ENCODE data around the gene SOX1. TPM values are rescaled to one million over a fixed set of nuclear protein-coding genes. Genes with fewer than 3 reads are reported as not detected.

The SOX1 gene
- total and polyA plus RNA-seq, 2 donors (not counting 3 experiments of a cell fraction or from before 2014, with no cell fraction given), result not detected

DNA sequence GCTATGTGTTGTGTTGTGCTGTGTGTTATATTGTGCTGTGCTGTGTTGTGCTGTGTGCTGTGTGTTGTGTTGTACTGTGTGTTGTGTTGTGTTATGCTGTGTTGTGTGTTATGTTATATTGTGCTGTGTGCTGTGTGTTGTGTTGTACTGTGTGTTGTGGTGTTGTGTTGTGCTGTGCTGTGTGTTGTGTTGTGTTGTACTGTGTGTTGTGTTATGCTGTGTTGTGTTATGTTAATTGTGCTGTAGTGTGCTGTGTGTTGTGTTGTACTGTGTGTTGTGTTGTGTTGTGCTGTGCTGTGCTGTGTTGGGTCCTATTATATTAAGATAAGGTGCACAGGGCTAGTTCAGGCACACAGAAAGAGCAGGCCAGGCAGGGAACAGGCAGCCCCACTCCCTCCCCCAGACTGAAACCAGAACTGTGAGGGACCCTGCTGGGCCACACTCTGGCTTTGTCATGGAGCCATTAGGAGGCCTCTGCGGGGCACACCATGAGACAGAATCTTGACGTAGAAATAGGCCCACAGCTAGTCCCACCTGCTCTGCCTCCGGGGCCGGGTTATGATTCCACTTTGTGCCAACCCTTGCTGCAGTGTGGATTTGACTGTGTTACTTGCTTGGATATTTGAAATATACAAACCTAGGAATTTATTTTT lies 12.1 kb downstream of the SOX1 start:
- no peak overlapping the region for H3K27ac ChIP-seq (ENCODE audit: insufficient read depth, low read depth, low read length)
- no peaks in the 10 kb centered on the region for H3K36me3 ChIP-seq (ENCODE audit: control insufficient read depth in 2 of 2, extremely low read depth in 1 of 2, insufficient read depth in 2 of 2, low read length in 2 of 2)
- no peaks in the 10 kb centered on the region for H3K9me1 ChIP-seq (replicated peaks; ENCODE audit: control insufficient read depth, extremely low read depth, insufficient read depth, low read length)
- no peak overlapping the region for H3K4me3 ChIP-seq (replicated peaks in 1 of 3; ENCODE audit: insufficient read depth in 1 of 3, low read depth in 1 of 3, low read length in 3 of 3)
- H3K4me2 ChIP-seq (ENCODE audit: insufficient read depth, low read length), result no peak overlapping the region
- no peak for FAIRE-seq
- no peaks in the 10 kb centered on the region for H3K9me3 ChIP-seq (replicated peaks; ENCODE audit: control insufficient read depth, insufficient read depth, low read length)
- no peak overlapping the region for H2AFZ ChIP-seq (ENCODE audit: low read depth, low read length)
- TF ChIP-seq FOS (IDR thresholded peaks at IDR 0.05; ENCODE audit: borderline replicate concordance, insufficient read depth, low read length) (no peak), GATA2 (IDR thresholded peaks at IDR 0.05; ENCODE audit: insufficient read depth, insufficient read length, low read depth, low read length) (no peak), POLR2AphosphoS5 (IDR thresholded peaks at IDR 0.05; ENCODE audit: insufficient read depth, low read depth, low read length) (no peak), EZH2 (IDR thresholded peaks at IDR 0.05; ENCODE audit: borderline replicate concordance, low read depth, low read length, severe bottlenecking) (no peak), POLR2A (IDR thresholded peaks at IDR 0.05; ENCODE audit: low read depth, low read length) (no peak), JUN (IDR thresholded peaks at IDR 0.05; ENCODE audit: borderline replicate concordance, insufficient read depth, insufficient read length, low read depth) (no peak), MYC (IDR thresholded peaks at IDR 0.05; ENCODE audit: low read depth, low read length) (no peak)
- TF ChIP-seq, protein P1, sequence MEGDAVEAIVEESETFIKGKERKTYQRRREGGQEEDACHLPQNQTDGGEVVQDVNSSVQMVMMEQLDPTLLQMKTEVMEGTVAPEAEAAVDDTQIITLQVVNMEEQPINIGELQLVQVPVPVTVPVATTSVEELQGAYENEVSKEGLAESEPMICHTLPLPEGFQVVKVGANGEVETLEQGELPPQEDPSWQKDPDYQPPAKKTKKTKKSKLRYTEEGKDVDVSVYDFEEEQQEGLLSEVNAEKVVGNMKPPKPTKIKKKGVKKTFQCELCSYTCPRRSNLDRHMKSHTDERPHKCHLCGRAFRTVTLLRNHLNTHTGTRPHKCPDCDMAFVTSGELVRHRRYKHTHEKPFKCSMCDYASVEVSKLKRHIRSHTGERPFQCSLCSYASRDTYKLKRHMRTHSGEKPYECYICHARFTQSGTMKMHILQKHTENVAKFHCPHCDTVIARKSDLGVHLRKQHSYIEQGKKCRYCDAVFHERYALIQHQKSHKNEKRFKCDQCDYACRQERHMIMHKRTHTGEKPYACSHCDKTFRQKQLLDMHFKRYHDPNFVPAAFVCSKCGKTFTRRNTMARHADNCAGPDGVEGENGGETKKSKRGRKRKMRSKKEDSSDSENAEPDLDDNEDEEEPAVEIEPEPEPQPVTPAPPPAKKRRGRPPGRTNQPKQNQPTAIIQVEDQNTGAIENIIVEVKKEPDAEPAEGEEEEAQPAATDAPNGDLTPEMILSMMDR (IDR thresholded peaks at IDR 0.05; ENCODE audit: extremely low read depth in 1 of 2, insufficient read depth in 1 of 2, low read depth in 1 of 2, low read length in 2 of 2), result no peak
- TF ChIP-seq, protein P2, sequence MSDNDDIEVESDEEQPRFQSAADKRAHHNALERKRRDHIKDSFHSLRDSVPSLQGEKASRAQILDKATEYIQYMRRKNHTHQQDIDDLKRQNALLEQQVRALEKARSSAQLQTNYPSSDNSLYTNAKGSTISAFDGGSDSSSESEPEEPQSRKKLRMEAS (IDR thresholded peaks at IDR 0.05; ENCODE audit: insufficient read depth, insufficient read length), result no peak
- no peaks in the 10 kb centered on the region for H4K20me1 ChIP-seq (replicated peaks; ENCODE audit: control insufficient read depth, extremely low read depth, insufficient read depth, low read length)
- H3K79me2 ChIP-seq (ENCODE audit: control insufficient read depth, insufficient read depth, low read length), result no peaks in the 10 kb centered on the region
- intact Hi-C loops (cut with micrococcal nuclease), result no loop called here
- no peaks in the 10 kb centered on the region for H3K4me1 ChIP-seq (ENCODE audit: control insufficient read depth, extremely low read depth, insufficient read depth, low read length)
- POLR2A ChIA-PET, result no interaction called here
- DNase-seq (ENCODE audit: low read depth, low spot score), result no peak
- no peak overlapping the region for H3K9ac ChIP-seq (replicated peaks; ENCODE audit: extremely low read depth, insufficient read depth, low read length)
- CTCF ChIA-PET, result interaction anchor here (1.4 kb wide), 1 partner anchor 8 kb away, joined by 3 read pairs; no protein-coding TSS in a partner anchor
- peaks cover 23 to 24% of the 10 kb centered on the region in 2 experiments for H3K27me3 ChIP-seq (ENCODE audit: control insufficient read depth in 2 of 2, insufficient read depth in 2 of 2, low read length in 2 of 2)
- BruUV-seq (replicated peaks), result no TSS peak
- dilution Hi-C loops (cut with MboI; ENCODE audit: extremely low pct_ligation_motif_present, low sequenced_read_pairs), result no loop called here
